Body of pancreas (tissue), 4 donors: Measurements from ENCODE around the gene TEX14. TPM values are rescaled to one million over a fixed set of nuclear protein-coding genes. Genes with fewer than 3 reads are reported as not detected.

ENCODE experiments used
- ATAC-seq: fragments of 150-250 bp; one replicate; pipeline ENCODE4 v1.9.1; 2016
- DNase-seq, 4 donors: peaks; one replicate each; pipeline ENCODE4 v3.0.0-alpha.2; 2019
- H3K27ac ChIP-seq, 4 donors: fragments of 200-600 bp; sonication (generic); 1 replicate in 3 of 4; 2 replicates in 1 of 4; pipeline versions ENCODE4 v1.5.1 to v1.6.1; 2016 to 2019; ENCODE audit warnings: mild to moderate bottlenecking in 1 of 4, mixed read lengths in 1 of 4, moderate library complexity in 1 of 4
- H3K27me3 ChIP-seq, 2 donors: fragments of 200-600 bp; sonication (generic); one replicate each; pipeline ENCODE4 v1.6.0; 2016; ENCODE audit warnings: mild to moderate bottlenecking in 1 of 2
- H3K36me3 ChIP-seq, 2 donors: fragments of 200-600 bp; sonication (generic); replicated peaks in 1 of 2; 2 replicates each; pipeline ENCODE4 v1.5.1; 2016; ENCODE audit warnings: low read depth in 2 of 2; ENCODE audit not compliant: insufficient read depth in 1 of 2
- H3K4me1 ChIP-seq: fragments of 200-600 bp; sonication (generic); one replicate; pipeline ENCODE4 v1.6.0; 2016
- H3K4me3 ChIP-seq, 2 donors: fragments of 200-600 bp; sonication (generic); 1 replicate in 1 of 2; 2 replicates in 1 of 2; pipeline ENCODE4 v1.5.1; 2016 to 2019
- H3K9me3 ChIP-seq, 3 donors: fragments of 200-600 bp; sonication (generic); 1 replicate in 2 of 3; 2 replicates in 1 of 3; pipeline ENCODE4 v1.5.1; 2016
- POLR2A ChIP-seq, 3 donors: fragments of 450-650 bp; IDR thresholded peaks; one replicate each; pipeline ENCODE4 v1.6.1; 2016; ENCODE audit warnings: antibody characterized with exemption in 3 of 3, mild to moderate bottlenecking in 2 of 3
- WGBS, 2 donors: methylation state at CpG; one replicate each; pipeline ENCODE4 v1.1.5; 2017; 5-methylcytosine and 5-hydroxymethylcytosine counted together
- intact Hi-C: fragments of 100-400 bp; cut with DNase I; formaldehyde crosslinking; loops from one replicate; pipeline ENCODE4 v1.15.1; 2023
- total RNA-seq, 2 donors: library from RNA; depleted of rRNA; stranded (reverse); fragments of >200 nt; gene quantifications; one replicate each; pipeline ENCODE4 v1.1.0, GENCODE V29; 2016
- TF ChIP-seq, protein P1 (sequence below), 7 experiments: fragments of 450-650 bp in 4 of 7; fragments of 200-600 bp in 3 of 7; sonication (generic) in 3 of 7; IDR thresholded peaks; one replicate each; pipeline ENCODE4 v1.5.1; 2016 to 2019; ENCODE audit warnings: antibody characterized with exemption in 7 of 7

TEX14 gene
- total RNA-seq, 2 donors from 2014 or later: 0.26 TPM; not detected in 1

DNA sequence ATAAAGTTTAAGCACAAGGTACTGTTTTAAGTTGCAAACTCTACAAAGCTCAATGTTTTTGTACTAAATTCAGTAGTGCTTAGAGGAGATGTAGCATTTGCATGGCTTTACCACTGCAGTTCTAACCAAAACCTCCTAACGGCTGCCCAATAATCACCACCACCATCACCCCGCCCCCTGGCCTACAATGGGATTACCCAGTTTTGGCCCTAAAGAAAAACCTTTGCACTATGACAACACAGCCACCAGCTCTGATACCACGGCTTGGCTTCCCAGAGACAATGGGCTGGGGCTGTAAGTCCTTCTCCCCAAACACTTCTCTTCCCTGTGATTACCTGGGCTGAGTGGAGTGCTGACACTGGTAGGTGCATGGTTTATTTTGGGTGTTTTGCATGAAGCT is 119.0 kb downstream of the TEX14 start:
- Histone ChIP-seq H3K4me3 (no peak overlapping the region), H3K36me3 (no peaks in the 10 kb centered on the region), H3K27me3 (no peaks in the 10 kb centered on the region), H3K9me3 (no peaks in the 10 kb centered on the region), H3K4me1 (peaks cover 5% of the 10 kb centered on the region), H3K27ac (no peak overlapping the region)
- ATAC-seq: no peak
- TF ChIP-seq, protein P1, sequence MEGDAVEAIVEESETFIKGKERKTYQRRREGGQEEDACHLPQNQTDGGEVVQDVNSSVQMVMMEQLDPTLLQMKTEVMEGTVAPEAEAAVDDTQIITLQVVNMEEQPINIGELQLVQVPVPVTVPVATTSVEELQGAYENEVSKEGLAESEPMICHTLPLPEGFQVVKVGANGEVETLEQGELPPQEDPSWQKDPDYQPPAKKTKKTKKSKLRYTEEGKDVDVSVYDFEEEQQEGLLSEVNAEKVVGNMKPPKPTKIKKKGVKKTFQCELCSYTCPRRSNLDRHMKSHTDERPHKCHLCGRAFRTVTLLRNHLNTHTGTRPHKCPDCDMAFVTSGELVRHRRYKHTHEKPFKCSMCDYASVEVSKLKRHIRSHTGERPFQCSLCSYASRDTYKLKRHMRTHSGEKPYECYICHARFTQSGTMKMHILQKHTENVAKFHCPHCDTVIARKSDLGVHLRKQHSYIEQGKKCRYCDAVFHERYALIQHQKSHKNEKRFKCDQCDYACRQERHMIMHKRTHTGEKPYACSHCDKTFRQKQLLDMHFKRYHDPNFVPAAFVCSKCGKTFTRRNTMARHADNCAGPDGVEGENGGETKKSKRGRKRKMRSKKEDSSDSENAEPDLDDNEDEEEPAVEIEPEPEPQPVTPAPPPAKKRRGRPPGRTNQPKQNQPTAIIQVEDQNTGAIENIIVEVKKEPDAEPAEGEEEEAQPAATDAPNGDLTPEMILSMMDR (IDR thresholded peaks at IDR 0.05): no peak
- no peak for TF ChIP-seq POLR2A (IDR thresholded peaks at IDR 0.05)
- intact Hi-C loops: no loop called here
- no peak for DNase-seq
- WGBS, 2 donors: 88 to 95% methylated on average over 2 to 3 of the region's 3 CpGs

DNA sequence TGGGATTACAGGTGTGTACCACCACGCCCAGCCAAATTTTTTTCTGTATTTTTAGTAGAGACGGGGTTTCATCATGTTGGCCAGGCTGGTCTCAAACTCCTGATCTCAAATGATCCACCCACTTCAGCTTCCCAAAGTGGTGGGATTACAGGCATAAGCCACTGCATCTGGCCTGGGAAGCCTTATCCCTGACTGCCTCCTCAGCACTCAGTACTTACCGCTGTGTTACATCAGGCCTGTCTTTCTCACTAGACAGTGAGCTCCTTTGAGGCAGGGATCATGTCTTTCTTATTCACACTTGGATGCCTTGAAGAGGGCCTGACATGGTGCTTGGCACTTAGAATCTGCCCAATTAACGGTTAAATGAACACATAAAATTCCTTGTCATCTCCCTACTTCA is 121.1 kb downstream of the TEX14 start:
- Histone ChIP-seq H3K9me3 (no peaks in the 10 kb centered on the region), H3K27me3 (no peaks in the 10 kb centered on the region), H3K36me3 (no peaks in the 10 kb centered on the region), H3K27ac (no peak overlapping the region), H3K4me1 (no peaks in the 10 kb centered on the region), H3K4me3 (no peak overlapping the region)
- 97 to 98% methylated on average over 4 of the region's 4 CpGs for WGBS, 2 donors
- TF ChIP-seq, protein P1 (IDR thresholded peaks at IDR 0.05): no peak
- TF ChIP-seq POLR2A (IDR thresholded peaks at IDR 0.05): no peak
- no peak for DNase-seq
- ATAC-seq: no peak
- intact Hi-C loops: no loop called here

DNA sequence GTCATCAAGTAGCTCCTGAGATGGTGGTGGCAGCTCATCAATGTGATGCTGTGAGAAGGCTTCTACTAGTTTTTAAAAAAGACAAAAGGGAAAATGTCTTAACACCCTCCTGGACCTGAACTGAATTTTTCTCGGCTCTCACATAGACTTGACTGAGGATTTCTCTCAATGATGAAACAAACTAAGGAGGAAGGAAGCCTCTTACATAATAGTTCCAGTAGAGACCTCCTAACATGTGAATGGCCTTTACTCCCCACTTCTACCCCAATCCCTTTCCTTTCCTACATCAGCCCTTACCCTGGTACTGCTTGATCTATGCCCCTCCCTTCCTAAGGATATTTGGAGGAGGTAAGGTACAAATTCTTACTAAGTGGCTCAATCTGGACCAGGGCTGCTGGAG is 122.6 kb downstream of the TEX14 start:
- H3K4me1 ChIP-seq: no peaks in the 10 kb centered on the region
- TF ChIP-seq, protein P1 (IDR thresholded peaks at IDR 0.05): no peak
- no peak for TF ChIP-seq POLR2A (IDR thresholded peaks at IDR 0.05)
- H3K4me3 ChIP-seq: no peak overlapping the region
- H3K36me3 ChIP-seq: no peaks in the 10 kb centered on the region
- 85 to 91% methylated on average over 1 of the region's 1 CpG for WGBS, 2 donors
- no peak overlapping the region for H3K27ac ChIP-seq
- no peaks in the 10 kb centered on the region for H3K27me3 ChIP-seq
- H3K9me3 ChIP-seq: no peaks in the 10 kb centered on the region
- intact Hi-C loops: no loop called here
- ATAC-seq (no peak), DNase-seq (no peak)

DNA sequence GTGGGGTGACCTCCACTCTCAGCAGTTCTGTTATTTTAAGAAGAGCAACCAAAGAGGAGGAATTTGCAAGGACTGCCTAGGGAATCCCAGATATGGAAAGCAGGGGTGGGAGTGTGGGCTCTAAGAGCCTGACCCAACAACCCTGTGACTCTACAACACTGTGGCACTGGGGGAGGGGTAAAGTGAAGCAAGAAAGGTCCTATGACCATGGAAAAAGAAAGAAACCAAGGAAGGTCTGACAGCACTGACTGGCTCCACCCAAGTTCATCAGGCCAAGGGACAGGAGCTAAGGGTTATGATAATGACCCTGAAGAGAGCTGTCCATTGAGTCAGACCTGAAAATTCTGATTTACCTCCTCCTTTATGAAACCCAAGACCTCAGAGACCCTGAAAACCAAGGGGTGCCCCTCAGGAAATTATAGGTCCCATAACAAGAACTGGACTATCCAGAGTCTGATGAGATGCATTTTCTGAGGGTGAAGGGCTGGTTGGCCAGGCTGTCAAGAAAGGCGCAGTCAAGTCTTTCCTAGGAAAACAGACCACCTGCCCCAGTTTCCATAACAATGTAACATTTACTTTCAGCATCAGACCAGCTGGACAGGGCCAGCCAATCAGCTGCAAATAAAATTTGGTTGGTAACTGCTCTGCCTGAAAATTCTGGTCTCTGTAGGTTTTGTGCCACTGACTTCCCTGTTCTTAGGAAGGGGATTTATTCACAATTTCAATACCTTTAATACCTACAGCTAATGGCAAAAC is 123.6 kb downstream of the TEX14 start:
- intact Hi-C loops: no loop called here
- Histone ChIP-seq H3K27ac (no peak overlapping the region), H3K4me1 (no peaks in the 10 kb centered on the region), H3K4me3 (no peak overlapping the region), H3K27me3 (no peaks in the 10 kb centered on the region), H3K36me3 (no peaks in the 10 kb centered on the region), H3K9me3 (no peaks in the 10 kb centered on the region)
- ATAC-seq: no peak
- TF ChIP-seq POLR2A (IDR thresholded peaks at IDR 0.05): no peak
- TF ChIP-seq, protein P1 (IDR thresholded peaks at IDR 0.05): no peak
- WGBS, 2 donors: 100% methylated on average over 1 of the region's 1 CpG
- no peak for DNase-seq
